Activated CD8-positive, alpha-beta T cell treated with anti-CD3 and anti-CD28 coated beads for 36 hours (primary cell): Measurements from ENCODE around the gene GSE1. TPM values are rescaled to one million over a fixed set of nuclear protein-coding genes. Genes with fewer than 3 reads are reported as not detected.
A peak's percentile ranks its signal among the peaks of the same experiment; 100 is the strongest.

Experiments
- ATAC-seq: fragments of 200-7000 bp; cut with Tn5 transposase; one replicate; pipeline ENCODE4 v1.10.0; 2021; ENCODE audit warnings: mild to moderate bottlenecking, moderate library complexity
- CTCF ChIA-PET: fragments of 350-600 bp; sonication (Branson Sonifier 250); formaldehyde crosslinking; loops from one replicate; lab custom pipeline; 2021; ENCODE audit warnings: antibody characterized with exemption; lab: Charles Lee
- POLR2A ChIA-PET: fragments of 350-600 bp; sonication (Branson Sonifier 250); formaldehyde crosslinking; loops from one replicate; lab custom pipeline; 2021; ENCODE audit warnings: antibody characterized with exemption; lab: Charles Lee
- DNase-seq: peaks from one replicate; pipeline ENCODE4 v3.0.0-alpha.2; 2020
- H3K27ac Mint-ChIP-seq: one replicate; pipeline ENCODE4 v1.8.0; 2021; ENCODE audit warnings: mild to moderate bottlenecking, mixed read lengths
- H3K27me3 Mint-ChIP-seq: one replicate; pipeline ENCODE4 v1.8.0; 2021; ENCODE audit warnings: mixed read lengths
- H3K36me3 Mint-ChIP-seq: one replicate; pipeline ENCODE4 v1.8.0; 2021; ENCODE audit warnings: low read depth, mixed read lengths
- H3K4me1 Mint-ChIP-seq: one replicate; pipeline ENCODE4 v1.8.0; 2021; ENCODE audit warnings: low read depth, mixed read lengths
- H3K4me3 Mint-ChIP-seq: one replicate; pipeline ENCODE4 v1.8.0; 2021; ENCODE audit warnings: mild to moderate bottlenecking, moderate library complexity, mixed read lengths
- H3K9me3 Mint-ChIP-seq: one replicate; pipeline ENCODE4 v1.8.0; 2021; ENCODE audit warnings: mixed read lengths
- intact Hi-C: fragments of 100-400 bp; cut with micrococcal nuclease; formaldehyde crosslinking; loops from one replicate; pipeline ENCODE4 v1.10.0; 2022
- total RNA-seq, 2 experiments: library from RNA; stranded (reverse); gene quantifications; one replicate each; pipeline ENCODE4 v1.2.3, GENCODE V29; 2021
- TF ChIP-seq, protein P1 (sequence below): fragments of 200-600 bp; IDR thresholded peaks from one replicate; pipeline ENCODE4 v1.8.0; 2022; ENCODE audit warnings: antibody characterized with exemption, mild to moderate bottlenecking

Gene GSE1
- total RNA-seq, 2 experiments from 2014 or later, result 33.6 to 34.5 TPM

DNA sequence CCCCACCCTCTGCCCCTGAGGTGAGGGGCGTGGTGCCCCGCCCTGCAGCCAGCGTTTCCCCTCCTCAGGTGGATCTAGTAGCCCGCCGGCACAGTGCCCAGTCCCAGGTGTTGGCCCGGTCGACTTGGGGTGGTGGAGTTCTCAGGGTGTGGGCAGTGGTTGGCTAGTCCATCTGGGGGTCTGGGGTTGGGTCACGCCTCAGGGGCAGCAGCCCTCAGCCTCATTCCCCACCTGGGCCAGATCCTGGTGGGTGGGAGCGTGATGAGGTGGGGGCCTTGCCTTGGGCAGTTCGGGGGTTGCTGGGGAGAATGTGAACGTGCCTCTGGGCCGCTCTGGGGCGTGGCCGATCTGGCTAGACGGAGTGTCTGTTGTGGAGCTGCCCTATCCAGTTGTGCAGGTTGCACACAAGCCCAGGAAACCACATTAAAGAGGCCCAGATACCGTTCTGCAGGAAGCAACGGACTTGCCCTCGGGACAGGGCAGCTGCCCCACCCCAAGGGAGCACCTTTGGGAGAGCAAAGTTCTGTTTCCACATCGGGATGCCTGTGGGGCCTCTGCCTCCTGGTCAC is 32.0 kb downstream of the GSE1 start:
- H3K27ac Mint-ChIP-seq, result no peak overlapping the region
- H3K9me3 Mint-ChIP-seq, result no peaks in the 10 kb centered on the region
- CTCF ChIA-PET, result no interaction called here
- H3K27me3 Mint-ChIP-seq, result no peaks in the 10 kb centered on the region
- DNase-seq (no peak), ATAC-seq (no peak)
- H3K4me1 Mint-ChIP-seq, result peaks cover 20% of the 10 kb centered on the region
- POLR2A ChIA-PET, result no interaction called here
- no peaks in the 10 kb centered on the region for H3K36me3 Mint-ChIP-seq
- TF ChIP-seq, protein P1, sequence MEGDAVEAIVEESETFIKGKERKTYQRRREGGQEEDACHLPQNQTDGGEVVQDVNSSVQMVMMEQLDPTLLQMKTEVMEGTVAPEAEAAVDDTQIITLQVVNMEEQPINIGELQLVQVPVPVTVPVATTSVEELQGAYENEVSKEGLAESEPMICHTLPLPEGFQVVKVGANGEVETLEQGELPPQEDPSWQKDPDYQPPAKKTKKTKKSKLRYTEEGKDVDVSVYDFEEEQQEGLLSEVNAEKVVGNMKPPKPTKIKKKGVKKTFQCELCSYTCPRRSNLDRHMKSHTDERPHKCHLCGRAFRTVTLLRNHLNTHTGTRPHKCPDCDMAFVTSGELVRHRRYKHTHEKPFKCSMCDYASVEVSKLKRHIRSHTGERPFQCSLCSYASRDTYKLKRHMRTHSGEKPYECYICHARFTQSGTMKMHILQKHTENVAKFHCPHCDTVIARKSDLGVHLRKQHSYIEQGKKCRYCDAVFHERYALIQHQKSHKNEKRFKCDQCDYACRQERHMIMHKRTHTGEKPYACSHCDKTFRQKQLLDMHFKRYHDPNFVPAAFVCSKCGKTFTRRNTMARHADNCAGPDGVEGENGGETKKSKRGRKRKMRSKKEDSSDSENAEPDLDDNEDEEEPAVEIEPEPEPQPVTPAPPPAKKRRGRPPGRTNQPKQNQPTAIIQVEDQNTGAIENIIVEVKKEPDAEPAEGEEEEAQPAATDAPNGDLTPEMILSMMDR, result no peak
- no peak overlapping the region for H3K4me3 Mint-ChIP-seq
- intact Hi-C loops, result no loop called here

GRCh38 chr16:85646358-85646907 is 33.3 kb downstream of the GSE1 start:
- POLR2A ChIA-PET, result no interaction called here
- CTCF ChIA-PET, result no interaction called here
- DNase-seq, result no peak
- Mint-ChIP-seq H3K27ac (no peak overlapping the region), H3K9me3 (no peaks in the 10 kb centered on the region), H3K36me3 (no peaks in the 10 kb centered on the region), H3K4me1 (peaks cover 20% of the 10 kb centered on the region), H3K4me3 (no peak overlapping the region), H3K27me3 (no peaks in the 10 kb centered on the region)
- TF ChIP-seq, protein P1, result no peak
- intact Hi-C loops, result no loop called here
- ATAC-seq, result no peak

- Mint-ChIP-seq H3K9me3 (no peaks in the 10 kb centered on the region), H3K27ac (no peak overlapping the region), H3K27me3 (no peaks in the 10 kb centered on the region), H3K4me3 (no peak overlapping the region), H3K36me3 (no peaks in the 10 kb centered on the region), H3K4me1 (peaks cover 23% of the 10 kb centered on the region)
- no peak for ATAC-seq
- CTCF ChIA-PET, result no interaction called here
- POLR2A ChIA-PET, result no interaction called here
- intact Hi-C loops, result no loop called here
- TF ChIP-seq, protein P1, result no peak
- DNase-seq, result no peak
Observed at GRCh38 chr16:85646976-85647375, 33.9 kb downstream of the GSE1 start.

DNA sequence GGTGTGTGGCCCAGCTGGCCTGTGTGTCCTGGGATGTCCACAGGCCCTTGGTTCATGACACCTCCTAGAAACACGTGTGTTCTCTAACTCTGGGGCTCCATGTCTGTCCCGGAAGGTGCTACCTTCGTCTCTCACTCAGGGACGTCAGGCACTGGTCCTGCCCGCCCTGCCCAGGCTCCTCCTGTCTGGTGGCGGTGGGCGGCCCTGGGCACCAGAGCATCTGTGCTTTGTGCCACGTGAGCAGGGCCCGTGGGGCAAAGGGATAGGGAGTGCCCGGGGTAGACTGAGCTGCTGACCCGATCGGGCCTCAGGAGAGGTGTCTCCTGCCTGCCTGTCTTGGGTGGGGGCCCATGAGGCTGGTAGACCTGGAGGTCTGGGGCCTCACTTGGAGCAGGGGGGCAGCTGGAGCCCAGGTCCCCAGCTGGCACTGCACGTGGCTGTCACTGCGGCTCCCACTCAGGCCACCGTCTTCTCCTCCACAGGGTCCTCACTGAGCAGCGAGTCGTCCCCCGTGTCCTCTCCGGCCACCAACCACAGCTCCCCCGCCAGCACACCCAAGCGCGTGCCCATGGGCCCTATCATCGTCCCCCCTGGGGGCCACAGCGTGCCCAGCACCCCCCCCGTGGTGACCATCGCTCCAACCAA is 35.1 kb downstream of the GSE1 start:
- H3K27me3 Mint-ChIP-seq, result no peaks in the 10 kb centered on the region
- no peak overlapping the region for H3K27ac Mint-ChIP-seq
- H3K4me1 Mint-ChIP-seq, result peaks cover 22% of the 10 kb centered on the region
- intact Hi-C loops, result no loop called here
- no peak overlapping the region for H3K4me3 Mint-ChIP-seq
- ChIA-PET POLR2A (interaction anchor here (0.6 kb wide), 1 partner anchor 38 kb away, joined by 3 read pairs; no protein-coding TSS in a partner anchor), CTCF (interaction anchor here (1.2 kb wide), 1 partner anchor 12 kb away, joined by 3 read pairs; no protein-coding TSS in a partner anchor)
- ATAC-seq, result no peak
- H3K9me3 Mint-ChIP-seq, result no peaks in the 10 kb centered on the region
- TF ChIP-seq, protein P1, result no peak
- no peak for DNase-seq
- peaks cover 4% of the 10 kb centered on the region for H3K36me3 Mint-ChIP-seq

DNA sequence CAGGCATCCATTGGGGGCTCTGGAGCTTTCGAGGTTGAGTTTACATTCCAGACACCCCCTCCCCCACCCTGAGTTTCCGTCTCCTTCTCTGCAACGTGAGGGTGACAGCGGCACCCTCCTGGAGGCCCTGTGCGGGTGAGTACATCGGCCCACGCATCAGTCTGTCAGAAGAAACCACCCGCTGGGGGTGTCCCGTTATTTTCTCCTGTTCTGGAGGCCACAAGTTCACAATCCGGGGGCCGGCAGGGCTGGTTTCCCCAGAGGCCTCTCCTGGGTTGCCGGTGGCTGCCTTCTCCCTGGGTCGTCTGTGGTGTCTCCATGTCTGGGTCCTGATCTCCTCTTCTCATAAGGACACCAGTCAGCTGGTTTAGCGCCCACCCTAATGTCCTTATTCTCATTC is 35.7 kb downstream of the GSE1 start:
- H3K9me3 Mint-ChIP-seq, result no peaks in the 10 kb centered on the region
- H3K4me1 Mint-ChIP-seq, result peaks cover 22% of the 10 kb centered on the region
- H3K27me3 Mint-ChIP-seq, result no peaks in the 10 kb centered on the region
- no peak overlapping the region for H3K27ac Mint-ChIP-seq
- intact Hi-C loops, result no loop called here
- CTCF ChIA-PET, result interaction anchor here (1.2 to 1.5 kb wide), 2 partner anchors 11 to 68 kb away, joined by 3 to 5 read pairs; no protein-coding TSS in a partner anchor
- ATAC-seq (no peak), DNase-seq (peak; percentile 26)
- POLR2A ChIA-PET, result interaction anchor here (0.6 kb wide), 1 partner anchor 37 kb away, joined by 3 read pairs; no protein-coding TSS in a partner anchor
- no peak overlapping the region for H3K4me3 Mint-ChIP-seq
- TF ChIP-seq, protein P1, result no peak
- H3K36me3 Mint-ChIP-seq, result peaks cover 5% of the 10 kb centered on the region
